Measurements from ENCODE around the gene SPATA32. TPM values are rescaled to one million over a fixed set of nuclear protein-coding genes. Genes with fewer than 3 reads are reported as not detected.
"Not testable (repeated sequence)": the region's sequence is repeated elsewhere in the genome, so short reads cannot be mapped to it uniquely, and the experiment has no call there.

Gene SPATA32
- polyA plus RNA-seq, 4 donors, result 0.09 to 0.41 (median 0.17) TPM

DNA sequence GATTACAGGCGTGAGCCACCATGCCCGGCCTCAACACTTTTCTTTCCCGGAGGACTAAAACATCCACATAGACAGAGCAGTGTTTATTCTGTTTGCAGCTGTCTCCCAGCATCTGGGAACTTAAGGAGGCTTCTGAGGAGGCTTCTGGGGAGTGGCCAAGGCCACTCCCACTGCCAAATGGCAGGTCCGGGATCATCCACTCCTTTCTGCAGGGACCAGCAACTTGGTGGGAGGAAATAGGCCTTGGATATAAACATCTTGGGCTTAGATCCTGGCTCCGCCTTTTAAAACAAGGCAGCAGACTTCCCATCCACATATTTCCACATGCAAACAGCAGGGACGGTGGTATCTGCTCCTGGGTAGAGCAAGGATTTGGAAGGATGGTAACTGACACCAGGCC is 14.1 kb upstream of the SPATA32 start:
- no peak for DNase-seq (ENCODE audit: low read depth in 4 of 4, low spot score in 3 of 4)

- no peak for DNase-seq (ENCODE audit: low read depth in 4 of 4, low spot score in 3 of 4)
Observed at GRCh38 chr17:45274033-45274432, 12.1 kb upstream of the SPATA32 start.

DNA sequence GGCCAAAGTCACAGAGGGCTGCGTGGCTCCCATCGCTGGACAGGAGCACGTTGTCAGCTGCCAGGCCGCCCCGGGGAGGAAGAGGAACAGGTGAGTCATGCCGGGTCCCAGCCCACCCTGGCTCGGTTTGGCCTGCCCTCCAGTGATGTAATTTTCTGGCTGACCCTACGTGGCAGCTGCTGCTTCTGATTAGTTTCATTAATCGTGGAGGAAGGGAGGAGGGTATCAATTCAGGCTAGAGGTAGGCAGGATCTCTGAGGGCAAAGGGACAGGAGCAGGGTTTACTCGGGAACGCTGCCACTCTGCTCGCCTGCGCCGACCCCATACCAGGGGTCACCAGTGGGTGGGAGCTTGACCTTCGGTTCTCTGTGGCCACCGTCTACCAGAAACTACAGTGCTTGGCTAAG is 11.7 kb upstream of the SPATA32 start:
- DNase-seq (ENCODE audit: low read depth in 4 of 4, low spot score in 3 of 4), result no peak

DNA sequence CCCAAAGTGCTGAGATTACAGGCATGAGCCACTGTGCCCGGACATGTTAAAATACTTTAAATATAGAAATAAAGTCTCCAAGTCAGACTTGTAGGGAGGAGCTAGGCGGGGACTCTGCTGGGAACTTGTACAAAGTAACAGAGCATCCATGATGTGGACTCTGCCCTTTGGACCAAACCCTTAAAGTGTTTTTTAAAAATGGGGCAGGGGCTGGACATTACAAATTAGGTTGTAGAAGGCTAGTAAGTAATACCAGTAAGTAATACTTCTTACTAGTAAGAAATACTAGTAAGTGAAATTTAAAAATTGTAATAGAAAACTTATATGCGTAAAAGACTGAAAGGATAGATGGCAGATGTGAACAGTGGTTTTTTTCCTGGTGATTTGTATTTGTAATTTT is 9.7 kb upstream of the SPATA32 start:
- no peak for DNase-seq (ENCODE audit: low read depth in 4 of 4, low spot score in 3 of 4)

- no peak for DNase-seq (ENCODE audit: low read depth in 4 of 4, low spot score in 3 of 4)
Observed at GRCh38 chr17:45270828-45271418, 9.0 kb upstream of the SPATA32 start.

GRCh38 chr17:45269912-45270311 is 8.0 kb upstream of the SPATA32 start:
- no peak for DNase-seq (ENCODE audit: low read depth in 4 of 4, low spot score in 3 of 4)

- DNase-seq (ENCODE audit: low read depth in 4 of 4, low spot score in 3 of 4), result no peak
Observed at GRCh38 chr17:45267436-45268055, 5.7 kb upstream of the SPATA32 start.

DNA sequence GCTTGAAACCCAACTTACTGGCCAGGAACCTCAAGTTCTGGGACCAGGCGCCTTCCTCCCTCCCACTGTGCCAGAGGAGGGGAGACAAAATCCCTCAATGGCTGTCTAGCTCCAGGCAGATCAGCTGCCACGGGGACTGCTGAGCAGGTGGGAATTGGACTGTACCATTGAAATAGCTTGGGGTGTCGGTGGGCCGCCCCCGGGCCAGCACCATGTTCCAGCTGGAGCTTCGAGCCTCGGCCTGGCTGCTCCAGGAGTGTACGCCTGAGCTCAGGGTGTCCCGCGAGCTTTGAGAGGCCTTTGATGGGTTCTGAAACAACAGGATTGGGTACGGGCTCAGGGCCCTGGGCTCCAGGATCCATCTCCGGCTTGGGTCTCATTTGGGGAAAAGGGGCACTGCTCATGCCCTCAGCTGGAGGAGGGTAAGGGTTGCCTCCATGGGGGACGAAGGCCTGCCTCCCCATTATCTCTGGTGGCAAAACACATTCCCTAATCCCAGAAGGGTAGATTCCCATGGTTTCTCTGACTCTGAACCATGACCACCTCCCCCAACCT is 4.6 kb upstream of the SPATA32 start:
- no peak for DNase-seq (ENCODE audit: low read depth in 4 of 4, low spot score in 3 of 4)

DNA sequence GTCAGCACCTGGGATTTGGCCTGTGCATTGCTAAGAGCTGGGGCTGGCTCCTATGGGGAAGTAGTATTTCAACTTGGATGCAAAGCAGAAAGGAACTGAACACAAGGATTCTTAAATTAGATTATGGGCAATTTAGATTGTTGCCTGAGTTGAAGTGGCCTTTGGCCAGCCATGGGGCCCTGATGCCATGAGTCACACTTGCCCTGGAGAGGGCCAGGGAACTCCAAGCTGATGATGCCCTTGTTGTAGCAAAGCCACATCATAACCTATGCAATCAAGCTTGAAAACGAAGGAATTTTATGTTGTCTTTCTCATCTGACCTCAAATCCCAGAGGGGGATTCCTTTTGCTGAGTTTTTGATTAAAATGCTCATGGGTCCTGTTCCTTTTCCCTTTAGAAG is 3.9 kb upstream of the SPATA32 start:
- no peak for DNase-seq (ENCODE audit: low read depth in 4 of 4, low spot score in 3 of 4)

GRCh38 chr17:45264988-45265387 is 3.1 kb upstream of the SPATA32 start:
- no peak for DNase-seq (ENCODE audit: low read depth in 4 of 4, low spot score in 3 of 4)

DNA sequence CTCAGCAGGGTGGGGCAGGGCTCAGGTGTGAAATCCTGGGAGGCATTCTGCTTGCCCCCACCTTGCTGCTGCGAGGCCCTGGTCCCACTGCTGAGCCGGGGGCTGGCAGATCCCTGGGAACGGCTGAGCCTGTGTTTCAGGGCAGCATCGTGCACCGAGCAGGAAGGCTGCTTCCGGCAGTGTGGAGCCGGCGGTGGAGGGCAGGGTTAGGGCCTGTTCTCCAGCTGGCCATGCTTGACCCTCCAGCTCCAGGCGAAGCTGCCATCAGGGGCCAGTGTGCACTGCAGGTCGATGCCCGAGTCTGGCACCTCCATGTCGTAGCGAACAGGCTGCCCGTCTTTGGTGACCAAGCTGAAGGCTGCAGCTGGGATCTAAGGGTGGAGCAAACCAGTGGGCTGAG is 2.5 kb upstream of the SPATA32 start:
- DNase-seq (ENCODE audit: low read depth in 4 of 4, low spot score in 3 of 4), result no peak

DNA sequence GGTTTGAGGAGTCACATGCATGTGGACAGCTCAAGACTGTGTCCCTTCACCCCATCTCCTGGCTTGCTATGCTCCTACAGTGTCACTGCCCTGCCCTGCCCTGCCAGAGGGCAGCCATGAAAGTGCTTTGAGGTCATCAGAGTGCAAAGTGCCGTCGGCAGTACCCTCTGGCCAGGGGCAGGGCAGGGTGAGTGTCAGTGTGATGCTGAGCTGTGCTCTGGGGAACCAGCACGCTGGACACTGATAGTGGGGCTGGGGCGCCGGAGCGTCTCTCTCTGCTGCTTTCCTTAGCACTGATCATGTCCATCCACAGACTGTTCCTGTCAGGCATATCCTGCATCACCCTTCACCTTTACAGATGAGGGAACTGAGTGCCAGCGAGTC is 1.6 kb upstream of the SPATA32 start:
- DNase-seq (ENCODE audit: low read depth in 4 of 4, low spot score in 3 of 4), result no peak

DNA sequence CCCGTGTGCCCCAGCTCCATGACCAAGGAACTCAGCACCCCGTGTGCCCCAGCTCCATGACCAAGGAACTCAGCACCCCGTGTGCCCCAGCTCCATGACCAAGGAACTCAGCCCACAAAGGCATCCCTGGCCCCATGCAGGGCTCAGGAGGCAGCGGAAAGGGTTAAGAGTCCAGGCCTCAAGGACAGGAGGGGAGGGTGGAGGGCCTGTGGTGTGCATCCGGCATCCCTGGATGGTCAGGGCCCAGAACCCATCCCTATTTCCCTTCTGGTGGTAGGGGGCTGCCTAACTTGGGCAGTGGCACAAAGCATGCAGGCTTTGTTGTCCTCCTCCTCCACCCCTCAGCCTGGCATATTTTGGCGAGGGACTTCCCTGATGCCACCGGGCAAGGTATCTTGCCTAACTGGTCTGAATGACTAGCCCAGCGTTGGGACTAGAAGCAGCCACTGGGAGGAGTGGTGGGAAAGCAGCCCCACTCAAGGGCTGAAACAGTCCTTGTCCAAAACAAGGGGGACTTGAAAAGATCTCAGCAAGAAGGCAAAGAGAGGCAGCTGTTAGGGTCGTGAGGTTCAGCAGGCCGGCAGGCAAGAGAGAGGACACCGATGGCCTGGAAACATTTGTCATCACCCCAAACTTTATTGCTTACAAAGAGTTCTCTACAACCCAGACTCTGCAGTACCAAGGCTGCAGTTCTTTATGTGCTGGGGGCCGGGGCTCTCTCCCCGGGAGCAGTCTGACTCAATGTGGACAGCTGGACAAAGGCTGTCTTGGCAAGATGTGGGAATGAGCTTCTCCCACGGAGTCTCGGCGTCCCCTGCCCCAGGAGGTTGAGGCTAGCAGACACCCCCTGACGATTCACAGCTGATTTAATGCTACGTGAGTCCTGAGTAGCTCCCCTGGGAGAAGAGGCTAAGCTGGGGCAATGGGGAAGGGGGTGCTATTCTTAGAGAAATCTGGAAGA is 902 bp upstream of the SPATA32 start:
- no peak for DNase-seq (ENCODE audit: low read depth in 4 of 4, low spot score in 3 of 4)

GRCh38 chr17:45260204-45260783 is 1.6 kb downstream of the SPATA32 start:
- no peak for DNase-seq (ENCODE audit: low read depth in 4 of 4, low spot score in 3 of 4)

- DNase-seq (ENCODE audit: low read depth in 4 of 4, low spot score in 3 of 4), result no peak
Observed at GRCh38 chr17:45258981-45259380, 2.9 kb downstream of the SPATA32 start.

DNA sequence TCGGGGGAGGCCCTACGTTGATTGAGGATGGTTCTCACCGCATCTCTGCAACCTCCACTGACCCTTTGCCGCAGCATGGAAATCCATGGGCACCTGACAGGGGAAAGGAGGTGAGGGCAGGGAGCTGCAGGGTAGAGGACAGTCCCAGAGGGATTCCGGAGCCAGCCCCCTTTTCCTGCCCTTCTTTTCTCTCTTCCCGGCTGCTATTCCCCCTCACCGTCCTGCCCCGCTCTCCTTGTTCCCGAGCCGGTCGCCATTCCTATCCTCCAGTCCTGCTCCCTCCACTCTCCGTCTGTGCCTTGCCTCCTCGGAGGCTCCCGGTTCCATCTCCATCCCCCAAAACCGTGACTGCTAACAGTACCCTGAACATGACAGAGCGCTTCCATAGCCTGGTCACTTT is 4.8 kb downstream of the SPATA32 start:
- DNase-seq (ENCODE audit: low read depth in 4 of 4, low spot score in 3 of 4), result no peak

DNA sequence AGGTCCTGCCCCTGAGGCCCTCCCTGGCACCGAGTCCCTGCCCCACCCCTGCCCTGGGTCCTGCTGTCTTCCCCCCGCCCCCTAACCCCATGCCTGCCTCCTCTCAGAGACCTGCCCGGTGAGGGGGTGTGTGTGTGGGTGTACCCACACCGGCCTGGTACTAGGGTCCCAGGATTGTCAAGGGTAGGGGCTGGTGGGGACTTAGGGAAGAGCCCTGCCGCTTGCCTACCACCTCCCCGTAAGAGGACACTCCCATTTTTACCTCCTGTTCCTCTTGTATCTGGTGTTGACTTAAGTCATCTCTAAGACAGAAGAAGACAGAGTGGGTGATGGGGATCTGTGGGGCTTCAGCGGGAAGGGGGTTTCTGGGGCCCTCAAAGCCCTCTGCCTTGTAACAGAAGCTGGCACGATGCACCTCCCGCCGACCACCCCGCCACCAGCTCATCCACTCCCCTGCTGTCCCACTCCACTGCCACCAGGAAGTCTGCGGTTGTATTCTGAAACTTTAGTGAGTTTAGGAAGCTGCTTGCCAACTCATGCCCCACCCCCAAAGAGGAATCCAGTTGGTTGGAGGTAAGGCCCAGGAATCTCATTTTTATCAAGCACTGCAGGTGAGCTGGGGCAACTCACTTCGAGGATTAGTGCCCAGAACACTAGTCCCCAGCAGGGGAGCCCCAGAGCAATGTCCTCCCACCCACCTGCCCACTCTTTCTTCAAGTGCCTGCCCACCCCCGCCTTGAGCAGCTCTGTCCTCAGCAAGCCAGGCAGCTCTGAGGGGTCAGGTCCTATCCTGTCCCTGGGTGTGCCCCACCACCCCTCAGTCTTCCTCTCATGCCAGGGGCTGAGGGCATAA is 5.6 kb downstream of the SPATA32 start:
- no peak for DNase-seq (ENCODE audit: low read depth in 4 of 4, low spot score in 3 of 4)

DNA sequence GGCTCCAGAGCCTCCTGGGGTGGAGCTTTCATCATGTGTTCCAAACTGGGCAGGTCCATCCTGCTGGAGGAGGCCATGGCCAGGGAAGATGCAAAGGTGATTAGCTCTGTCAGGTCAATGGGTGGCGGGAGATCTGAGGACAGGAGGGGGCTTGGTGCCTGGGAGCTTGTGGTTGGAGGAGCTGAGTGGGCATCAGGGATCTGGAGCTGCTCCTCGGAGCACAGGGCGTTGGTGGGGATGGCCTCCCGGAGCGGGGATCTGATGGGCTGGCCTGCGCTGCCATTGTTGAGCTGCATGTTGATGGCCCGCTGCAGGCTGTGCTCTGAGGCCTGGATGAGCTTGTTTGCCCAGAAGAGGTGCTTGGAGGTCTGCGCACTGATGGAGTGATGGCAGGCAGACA is 6.5 kb downstream of the SPATA32 start:
- no peak for DNase-seq (ENCODE audit: low read depth in 4 of 4, low spot score in 3 of 4)

- no peak for DNase-seq (ENCODE audit: low read depth in 4 of 4, low spot score in 3 of 4)
Observed at GRCh38 chr17:45253879-45254278, 8.0 kb downstream of the SPATA32 start.

- DNase-seq (ENCODE audit: low read depth in 4 of 4, low spot score in 3 of 4), result not testable (repeated sequence)
Observed at GRCh38 chr17:45253237-45253636, 8.7 kb downstream of the SPATA32 start.

Measured in left renal pelvis (tissue), 4 donors.